Stimulated activated naive CD8-positive, alpha-beta T cell treated with anti-CD3 and anti-CD28 coated beads, Interleukin-15, amount 100 ng/mL, for 72 hours (primary cell): ENCODE data around the gene CD24.
"Not testable (repeated sequence)": the region's sequence is repeated elsewhere in the genome, so short reads cannot be mapped to it uniquely, and the experiment has no call there.

Source experiments
- ATAC-seq: fragments of 150-1000 bp; cut with Tn5 transposase; 2 replicates; pipeline ENCODE4 v1.10.0; 2021; ENCODE audit warnings: mild to moderate bottlenecking, moderate library complexity
- DNase-seq, 2 donors: peaks; one replicate each; pipeline ENCODE4 v3.0.0; 2021 to 2022
- H3K27ac Mint-ChIP-seq, 2 donors: one replicate each; pipeline ENCODE4 v1.8.0; 2022; ENCODE audit warnings: mild to moderate bottlenecking in 2 of 2, mixed read lengths in 2 of 2, moderate library complexity in 2 of 2
- H3K27me3 Mint-ChIP-seq: one replicate; pipeline ENCODE4 v1.8.0; 2022; ENCODE audit warnings: mixed read lengths
- H3K4me1 Mint-ChIP-seq: one replicate; pipeline ENCODE4 v1.8.0; 2022; ENCODE audit warnings: mild to moderate bottlenecking, mixed read lengths
- H3K4me3 Mint-ChIP-seq, 2 donors: one replicate each; pipeline ENCODE4 v1.8.0; 2022; ENCODE audit warnings: mild to moderate bottlenecking in 2 of 2, mixed read lengths in 2 of 2, moderate library complexity in 1 of 2
- H3K9me3 Mint-ChIP-seq, 2 donors: one replicate each; pipeline ENCODE4 v1.8.0; 2022; ENCODE audit warnings: mixed read lengths in 2 of 2

The CD24 gene

GRCh38 chr6:106974336-106974998 lies at the start of gene CD24:
Gene CD24 (minus strand): TSS chr6:106974729. CDS start chr6:106974646, 83 bp downstream.
- H3K27me3 Mint-ChIP-seq, result peaks cover 68% of the 10 kb centered on the region

GRCh38 chr6:107021446-107022185 lies 47.1 kb upstream of the CD24 start:
- no peak for DNase-seq
- no peak for ATAC-seq
- H3K27me3 Mint-ChIP-seq, result no peaks in the 10 kb centered on the region
- no peak overlapping the region for H3K4me3 Mint-ChIP-seq
- no peaks in the 10 kb centered on the region for H3K9me3 Mint-ChIP-seq
- H3K27ac Mint-ChIP-seq, result no peak overlapping the region
- no peaks in the 10 kb centered on the region for H3K4me1 Mint-ChIP-seq

More at GRCh38 chr6:106974336-106974998, at the start of gene CD24:
- ATAC-seq (peak; percentile 42), DNase-seq (peak; percentile 18 to 21)
- Mint-ChIP-seq H3K4me1 (peaks cover 18% of the 10 kb centered on the region), H3K27ac (no peak within 1 kb of the TSS), H3K9me3 (no peaks in the 10 kb centered on the region), H3K4me3 (peak within 1 kb of the TSS; percentile 83 to 85)

- no peak overlapping the region for H3K27ac Mint-ChIP-seq
- no peak for ATAC-seq
- no peaks in the 10 kb centered on the region for H3K27me3 Mint-ChIP-seq
- H3K4me1 Mint-ChIP-seq, result no peaks in the 10 kb centered on the region
- H3K4me3 Mint-ChIP-seq, result no peak overlapping the region
- no peak for DNase-seq
- no peaks in the 10 kb centered on the region for H3K9me3 Mint-ChIP-seq
Observed at GRCh38 chr6:107020239-107020638, 45.7 kb upstream of the CD24 start.

DNA sequence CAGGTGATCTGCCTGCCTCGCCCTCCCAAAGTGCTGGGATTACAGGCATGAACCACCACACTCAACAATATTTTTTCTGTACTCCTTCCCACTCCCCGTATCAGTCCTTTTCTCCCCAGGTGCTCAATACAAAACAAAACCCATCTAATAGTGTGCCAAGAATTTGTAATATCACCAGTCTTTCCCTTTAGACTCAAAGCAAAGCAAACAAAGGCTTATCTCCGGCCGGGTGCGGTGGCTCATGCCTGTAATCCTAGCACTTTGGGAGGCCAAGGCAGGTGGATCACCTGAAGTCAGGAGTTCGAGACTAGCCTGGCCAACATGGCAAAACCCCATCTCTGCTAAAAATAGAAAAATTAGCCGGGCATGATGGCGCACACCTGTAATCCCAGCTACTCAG lies 45.1 kb upstream of the CD24 start:
- not testable (repeated sequence) for H3K4me1 Mint-ChIP-seq

DNA sequence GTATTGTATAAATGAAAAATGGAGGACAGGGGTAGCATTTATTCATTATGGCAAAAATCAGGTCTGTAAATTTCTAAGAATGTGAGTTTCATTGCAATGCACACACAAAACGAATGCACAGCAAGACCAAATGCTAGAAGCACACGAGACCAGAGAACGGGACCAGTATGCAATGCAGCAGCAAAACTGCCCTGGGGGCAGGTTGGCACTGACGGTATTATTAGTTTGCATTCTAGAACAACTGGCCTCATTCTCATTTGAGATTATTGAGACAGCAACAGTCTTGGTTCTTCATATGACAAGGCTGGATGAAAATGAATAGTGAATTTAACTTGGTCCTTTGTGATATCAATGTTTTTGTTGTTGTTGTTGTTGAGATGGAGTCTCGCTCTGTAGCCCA lies 44.5 kb upstream of the CD24 start:
- H3K27ac Mint-ChIP-seq, result no peak overlapping the region
- H3K9me3 Mint-ChIP-seq, result no peaks in the 10 kb centered on the region
- no peak overlapping the region for H3K4me3 Mint-ChIP-seq
- no peak for DNase-seq
- no peak for ATAC-seq
- no peaks in the 10 kb centered on the region for H3K4me1 Mint-ChIP-seq
- H3K27me3 Mint-ChIP-seq, result no peaks in the 10 kb centered on the region

More for the DNA sequence above, 45.1 kb upstream of the CD24 start:
- not testable (repeated sequence) for DNase-seq, ATAC-seq, H3K9me3 Mint-ChIP-seq, H3K27me3 Mint-ChIP-seq, H3K4me3 Mint-ChIP-seq, H3K27ac Mint-ChIP-seq

- no peak overlapping the region for H3K4me3 Mint-ChIP-seq
- DNase-seq (no peak), ATAC-seq (no peak)
- H3K9me3 Mint-ChIP-seq, result no peaks in the 10 kb centered on the region
- H3K27me3 Mint-ChIP-seq, result no peaks in the 10 kb centered on the region
- H3K27ac Mint-ChIP-seq, result no peak overlapping the region
- no peaks in the 10 kb centered on the region for H3K4me1 Mint-ChIP-seq
Observed at GRCh38 chr6:107009499-107009898, 35.0 kb upstream of the CD24 start.

DNA sequence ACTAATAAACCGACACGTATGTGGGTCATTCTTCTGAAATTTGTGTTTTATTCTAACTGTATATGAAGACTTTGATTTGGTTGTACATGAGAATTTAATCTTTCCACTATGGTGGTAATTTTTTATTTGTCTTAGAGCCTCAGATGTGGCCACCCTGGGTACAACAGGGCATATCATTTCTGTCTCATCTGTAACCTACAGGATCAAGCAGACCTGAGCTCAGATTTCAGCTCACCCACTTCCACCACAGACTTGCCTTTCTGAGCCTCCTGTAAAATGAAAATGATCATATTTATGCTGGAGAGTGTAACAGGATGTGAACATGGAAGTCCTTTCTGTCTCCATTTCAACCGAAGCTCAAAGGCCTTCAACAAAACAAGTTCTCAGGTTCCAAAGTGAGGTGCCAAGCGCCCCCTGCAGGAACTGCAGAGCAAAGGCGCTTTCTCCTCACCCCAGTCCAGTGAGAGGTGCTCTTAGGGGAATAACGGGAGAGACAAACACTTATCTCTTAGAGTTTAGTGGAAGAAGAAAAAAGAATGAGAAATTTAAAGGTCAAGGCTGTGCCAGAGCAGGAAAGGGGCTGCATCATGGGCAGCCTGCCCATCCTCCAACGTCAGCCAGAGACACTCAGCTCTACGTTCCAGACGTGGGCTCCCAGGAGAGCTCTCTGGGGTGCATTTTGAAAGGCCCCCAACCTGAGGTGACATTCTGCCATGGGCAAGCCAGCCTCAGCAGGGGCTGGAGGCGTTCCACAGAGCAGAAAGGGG lies 23.0 kb upstream of the CD24 start:
- H3K4me1 Mint-ChIP-seq, result peaks cover 7% of the 10 kb centered on the region
- no peaks in the 10 kb centered on the region for H3K9me3 Mint-ChIP-seq
- H3K27ac Mint-ChIP-seq, result peak overlapping the region in 1 of 2 donors; percentile 14
- no peaks in the 10 kb centered on the region for H3K27me3 Mint-ChIP-seq
- DNase-seq (peak; percentile 47 to 62), ATAC-seq (peak; percentile 81)
- H3K4me3 Mint-ChIP-seq, result no peak overlapping the region

DNA sequence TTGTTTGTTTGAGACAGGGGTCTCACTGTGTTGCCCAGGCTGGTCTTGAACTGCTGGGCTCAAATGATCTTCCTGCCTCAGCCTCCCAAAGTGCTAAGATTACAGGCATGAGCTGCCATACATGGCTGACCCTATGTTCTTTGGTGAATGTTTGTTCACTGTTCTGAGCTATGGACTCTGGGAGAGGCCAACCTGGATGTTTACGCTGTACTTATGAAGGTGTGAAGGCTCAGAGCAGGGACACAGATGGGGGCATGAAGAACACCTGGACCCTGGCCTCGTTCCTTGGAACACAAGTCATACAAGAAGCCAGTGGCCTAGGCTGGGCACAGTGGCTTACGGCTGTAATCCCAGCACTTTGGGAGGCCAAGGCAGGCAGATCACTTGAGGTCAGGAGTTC lies 21.1 kb upstream of the CD24 start:
- Mint-ChIP-seq H3K4me1 (peaks cover 7% of the 10 kb centered on the region), H3K27me3 (no peaks in the 10 kb centered on the region), H3K9me3 (no peaks in the 10 kb centered on the region), H3K4me3 (no peak overlapping the region), H3K27ac (no peak overlapping the region)
- DNase-seq, result no peak
- ATAC-seq, result no peak

DNA sequence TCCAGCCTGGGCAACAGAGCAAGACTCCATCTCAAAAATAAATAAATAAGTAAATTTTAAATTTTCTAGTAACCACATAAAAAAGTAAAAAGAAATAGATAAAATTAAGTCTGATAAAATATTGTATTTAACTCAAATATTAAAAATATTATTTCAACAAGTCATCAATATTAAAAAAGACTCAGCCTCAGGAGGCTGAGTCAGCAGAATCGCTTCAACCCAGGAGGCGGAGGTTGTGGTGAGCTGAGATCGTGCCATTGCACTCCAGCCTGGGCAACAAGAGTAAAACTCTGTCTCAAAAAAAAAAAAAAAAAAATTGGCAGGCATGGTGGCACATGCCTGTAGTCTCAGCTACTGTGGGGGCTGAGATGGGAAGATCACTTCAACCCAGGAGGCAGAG lies 15.2 kb upstream of the CD24 start:
- not testable (repeated sequence) for ATAC-seq, H3K9me3 Mint-ChIP-seq

GRCh38 chr6:106988664-106989063 lies 14.1 kb upstream of the CD24 start:
- ATAC-seq, result no peak
- no peaks in the 10 kb centered on the region for H3K27me3 Mint-ChIP-seq

More for the DNA sequence above, 15.2 kb upstream of the CD24 start:
- not testable (repeated sequence) for H3K27ac Mint-ChIP-seq, H3K27me3 Mint-ChIP-seq, H3K4me3 Mint-ChIP-seq, DNase-seq, H3K4me1 Mint-ChIP-seq

GRCh38 chr6:106981926-106982325 lies 7.4 kb upstream of the CD24 start:
- Mint-ChIP-seq H3K27me3 (peaks cover 32% of the 10 kb centered on the region), H3K4me1 (peaks cover 6% of the 10 kb centered on the region), H3K4me3 (no peak overlapping the region), H3K9me3 (no peaks in the 10 kb centered on the region), H3K27ac (no peak overlapping the region)
- DNase-seq (no peak), ATAC-seq (no peak)

More at GRCh38 chr6:106988664-106989063, 14.1 kb upstream of the CD24 start:
- no peak for DNase-seq
- Mint-ChIP-seq H3K4me1 (no peaks in the 10 kb centered on the region), H3K27ac (no peak overlapping the region), H3K9me3 (no peaks in the 10 kb centered on the region), H3K4me3 (no peak overlapping the region)

- Mint-ChIP-seq H3K27me3 (peaks cover 42% of the 10 kb centered on the region), H3K27ac (no peak overlapping the region), H3K4me3 (no peak overlapping the region), H3K9me3 (no peaks in the 10 kb centered on the region), H3K4me1 (peaks cover 6% of the 10 kb centered on the region)
- ATAC-seq (no peak), DNase-seq (no peak)
Observed at GRCh38 chr6:106980926-106981325, 6.4 kb upstream of the CD24 start.

DNA sequence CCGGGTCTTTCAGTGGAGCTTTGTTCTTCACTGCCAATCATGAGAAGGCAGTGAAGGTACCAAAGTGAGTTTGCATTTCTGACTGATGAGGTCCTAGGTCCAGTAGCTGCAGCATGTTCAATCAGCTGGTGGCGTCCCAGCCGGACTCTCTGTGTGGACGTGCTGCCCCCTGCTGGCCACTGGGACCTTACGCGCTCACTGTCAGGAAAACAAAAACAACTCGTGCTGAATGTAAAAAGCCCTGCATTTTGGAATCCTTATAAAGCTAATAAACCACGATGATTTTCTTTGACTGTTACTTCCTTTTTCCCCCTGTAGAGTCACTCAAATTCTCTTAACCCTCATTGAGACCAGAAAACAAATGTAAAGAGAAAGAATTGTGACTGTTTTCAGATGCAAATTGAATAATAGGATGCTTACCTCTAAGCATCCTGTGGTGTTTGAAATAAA lies 4.9 kb upstream of the CD24 start:
- Mint-ChIP-seq H3K4me1 (peaks cover 6% of the 10 kb centered on the region), H3K4me3 (no peak overlapping the region), H3K27ac (no peak overlapping the region), H3K9me3 (no peaks in the 10 kb centered on the region), H3K27me3 (peaks cover 48% of the 10 kb centered on the region)
- DNase-seq (peak; percentile 72 to 77), ATAC-seq (peak; percentile 74)

GRCh38 chr6:106977246-106977645 lies 2.7 kb upstream of the CD24 start:
- ATAC-seq (no peak), DNase-seq (no peak)
- Mint-ChIP-seq H3K27ac (no peak overlapping the region), H3K4me1 (peaks cover 21% of the 10 kb centered on the region), H3K9me3 (no peaks in the 10 kb centered on the region), H3K27me3 (peaks cover 70% of the 10 kb centered on the region), H3K4me3 (no peak overlapping the region)

- Mint-ChIP-seq H3K9me3 (no peaks in the 10 kb centered on the region), H3K27ac (no peak overlapping the region), H3K4me3 (no peak overlapping the region), H3K4me1 (peaks cover 21% of the 10 kb centered on the region), H3K27me3 (peaks cover 75% of the 10 kb centered on the region)
- DNase-seq (no peak), ATAC-seq (no peak)
Observed at GRCh38 chr6:106976270-106976669, 1.7 kb upstream of the CD24 start.

DNA sequence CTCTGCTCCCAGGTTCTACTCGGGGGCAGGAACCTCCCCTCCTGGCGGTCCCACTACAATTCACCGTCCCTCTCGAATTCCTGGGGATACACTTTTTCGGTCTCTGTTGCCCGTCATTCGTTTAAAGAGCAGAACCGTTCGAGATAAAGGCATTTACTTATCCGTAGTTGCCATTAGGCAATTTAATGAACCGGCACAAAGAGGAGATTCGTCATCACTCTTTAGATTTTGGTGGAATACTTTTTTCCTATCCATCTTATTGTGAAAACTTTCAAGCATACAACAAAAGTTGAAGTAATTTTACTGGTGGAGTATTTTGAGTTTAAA lies 1.2 kb upstream of the CD24 start:
- DNase-seq (no peak), ATAC-seq (no peak)
- Mint-ChIP-seq H3K4me3 (peak overlapping the region; percentile 18 to 61), H3K27ac (no peak overlapping the region), H3K9me3 (no peaks in the 10 kb centered on the region), H3K27me3 (peaks cover 69% of the 10 kb centered on the region), H3K4me1 (peaks cover 21% of the 10 kb centered on the region)
